NCI-H2081 treated with DMSO at 0.1 percent for 48 hours (cell line): ENCODE results near the gene EEF2K.
"Not testable (repeated sequence)": the region's sequence is repeated elsewhere in the genome, so short reads cannot be mapped to it uniquely, and the experiment has no call there.

Experiments
- DNase-seq: peaks from one replicate; lab custom pipeline; 2025; lab: John Stamatoyannopoulos, UW

EEF2K gene

GRCh38 chr16:22213236-22213635 is 7.2 kb downstream of the EEF2K start:
- DNase-seq: no peak

- no peak for DNase-seq
These were observed 7.7 kb downstream of the EEF2K start for GRCh38 chr16:22213801-22214200.

DNA sequence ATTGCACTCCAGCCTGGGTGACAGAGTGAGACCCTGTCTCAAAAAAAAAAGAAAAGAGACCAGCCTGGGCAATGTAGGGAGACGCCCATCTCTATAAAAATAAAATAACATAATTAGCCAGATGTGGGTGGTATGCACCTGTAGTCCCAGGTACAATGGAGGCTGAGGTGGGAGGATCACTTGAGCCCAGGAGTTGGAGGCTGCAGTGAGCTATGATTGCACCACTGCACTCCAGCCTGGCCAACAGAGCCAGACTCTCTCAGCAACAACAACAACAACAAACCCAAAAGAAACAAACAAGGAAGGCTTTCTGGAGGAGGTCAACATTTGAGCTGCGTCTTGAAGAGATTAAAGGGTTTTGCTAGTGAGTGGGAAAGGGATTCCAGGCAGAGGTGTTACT is 8.3 kb downstream of the EEF2K start:
- DNase-seq: no peak

GRCh38 chr16:22214889-22215288 is 8.8 kb downstream of the EEF2K start:
- DNase-seq: no peak

DNA sequence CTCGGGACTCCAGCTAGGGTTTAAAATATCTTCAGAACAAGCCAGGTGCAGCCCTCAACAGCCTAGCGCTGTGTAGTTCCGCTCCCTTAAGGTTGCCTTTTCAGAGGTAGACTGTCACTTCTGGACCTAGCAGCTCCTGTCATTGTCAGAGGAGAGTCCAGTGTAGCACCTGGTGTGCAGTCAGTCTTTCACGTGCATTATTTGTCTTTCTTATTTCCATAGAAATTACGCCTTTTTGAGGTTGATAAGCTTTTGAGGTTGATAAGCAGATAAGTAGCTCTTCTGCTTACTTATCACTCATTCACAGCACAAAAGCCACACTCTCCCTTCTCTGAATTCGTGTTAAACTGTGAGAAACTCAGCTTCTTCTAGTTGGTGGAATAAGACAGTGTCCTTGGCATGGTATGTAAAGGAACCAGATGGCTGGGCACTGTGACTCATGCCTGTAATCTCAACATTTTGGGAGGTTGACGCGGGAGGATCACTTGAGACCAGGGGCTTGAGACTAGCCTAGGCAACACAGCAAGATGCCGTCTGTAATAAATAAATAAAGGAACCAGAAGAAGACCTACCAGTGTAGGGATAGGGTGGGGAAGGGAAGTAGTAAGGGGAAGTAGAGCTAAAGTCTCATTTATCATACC is 10.2 kb downstream of the EEF2K start:
- no peak for DNase-seq

- not testable (repeated sequence) for DNase-seq
These were observed 10.8 kb downstream of the EEF2K start for GRCh38 chr16:22216832-22217225.

GRCh38 chr16:22217890-22218730 is 12.0 kb downstream of the EEF2K start:
- no peak for DNase-seq

DNA sequence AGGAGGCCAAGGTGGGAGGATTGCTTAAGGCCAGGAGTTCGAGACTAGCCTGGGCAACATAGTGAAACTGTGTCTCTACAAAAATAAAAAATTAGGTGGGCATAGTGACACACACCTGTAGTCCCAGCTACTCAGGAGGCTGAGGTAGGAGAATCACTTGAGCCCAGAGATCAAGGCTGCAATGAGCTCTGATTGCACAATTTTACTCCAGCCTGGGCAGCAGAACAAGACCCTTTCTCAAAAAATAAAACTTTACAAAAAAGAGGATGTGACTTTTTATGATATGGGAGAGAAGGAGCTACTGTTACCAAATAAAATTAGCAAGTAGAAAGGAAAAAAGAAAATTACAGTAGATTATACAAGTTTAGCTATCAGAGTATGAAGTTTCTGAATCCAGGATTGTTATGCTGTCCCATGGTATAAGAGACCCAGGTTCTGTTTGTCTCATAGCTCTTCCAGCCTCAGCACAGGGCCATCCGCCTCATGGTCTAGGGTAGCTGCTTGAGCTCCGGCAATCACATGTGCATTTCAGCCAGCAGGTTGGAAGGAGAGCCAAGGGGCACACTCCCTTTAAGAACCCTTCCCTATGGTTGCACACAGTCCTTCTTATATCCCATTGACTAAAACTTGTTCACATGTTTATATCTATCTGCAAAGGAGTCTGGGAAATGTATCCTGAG is 13.5 kb downstream of the EEF2K start:
- DNase-seq: no peak

GRCh38 chr16:22220069-22220440 is 14.0 kb downstream of the EEF2K start:
- no peak for DNase-seq

DNA sequence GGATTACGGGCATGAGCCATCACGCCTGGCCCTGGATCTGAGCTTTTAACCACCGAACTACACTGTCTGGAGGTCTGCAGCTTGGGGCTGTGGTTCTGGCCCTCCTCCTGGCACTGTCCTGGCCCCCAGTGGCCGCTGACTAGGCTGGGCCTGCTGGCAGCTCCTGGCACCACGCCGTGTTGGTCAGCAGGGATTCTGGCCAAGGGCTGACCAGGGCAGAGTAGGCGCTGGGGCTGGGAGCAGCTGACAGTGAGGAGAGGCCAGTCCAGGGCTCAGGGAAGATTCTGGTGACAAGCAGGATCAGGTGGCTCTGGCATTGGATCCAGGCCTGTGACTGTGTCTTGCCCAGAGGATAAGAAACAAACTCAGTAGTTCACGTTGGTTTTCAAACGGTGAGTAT is 14.6 kb downstream of the EEF2K start:
- no peak for DNase-seq

DNA sequence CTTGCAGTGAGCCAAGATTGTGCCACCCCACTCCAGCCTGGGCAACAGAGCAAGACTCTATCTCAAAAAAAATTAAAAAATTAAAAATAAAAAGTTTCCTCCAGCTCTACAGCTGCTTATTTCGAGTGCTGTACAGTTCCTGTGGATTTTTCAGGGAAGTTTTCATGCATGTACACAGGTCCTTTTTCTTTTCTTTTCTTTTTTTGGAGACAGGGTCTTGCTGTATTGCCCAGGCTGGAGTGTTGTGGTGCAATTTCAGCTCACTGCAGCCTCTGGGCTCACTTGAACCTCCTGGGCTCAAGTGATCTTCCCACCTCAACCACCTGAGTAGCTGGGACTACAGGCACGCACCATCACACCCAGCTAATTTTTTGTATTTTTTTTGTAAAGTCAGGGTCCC is 15.9 kb downstream of the EEF2K start:
- no peak for DNase-seq

DNA sequence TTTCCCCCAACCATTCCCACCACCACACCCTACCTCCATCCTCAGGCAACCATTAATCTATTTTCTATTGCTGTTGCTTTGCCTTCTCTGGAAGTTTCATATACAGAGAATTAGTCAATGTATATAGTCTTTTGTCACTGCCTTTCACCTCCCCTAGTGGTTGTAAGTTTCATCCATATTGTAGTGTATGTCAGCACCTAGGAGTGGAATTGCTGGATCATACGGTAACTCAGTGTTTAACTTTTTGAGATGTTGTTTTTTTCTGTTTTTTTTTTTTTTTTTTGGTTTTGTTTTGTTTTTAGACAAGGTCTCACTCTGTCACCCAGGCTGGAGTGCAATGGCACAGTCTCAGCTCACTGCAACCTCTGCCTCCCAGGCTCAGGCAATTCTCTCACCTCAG is 16.9 kb downstream of the EEF2K start:
- DNase-seq: no peak

- no peak for DNase-seq
These were observed 19.0 kb downstream of the EEF2K start for GRCh38 chr16:22225060-22225459.

DNA sequence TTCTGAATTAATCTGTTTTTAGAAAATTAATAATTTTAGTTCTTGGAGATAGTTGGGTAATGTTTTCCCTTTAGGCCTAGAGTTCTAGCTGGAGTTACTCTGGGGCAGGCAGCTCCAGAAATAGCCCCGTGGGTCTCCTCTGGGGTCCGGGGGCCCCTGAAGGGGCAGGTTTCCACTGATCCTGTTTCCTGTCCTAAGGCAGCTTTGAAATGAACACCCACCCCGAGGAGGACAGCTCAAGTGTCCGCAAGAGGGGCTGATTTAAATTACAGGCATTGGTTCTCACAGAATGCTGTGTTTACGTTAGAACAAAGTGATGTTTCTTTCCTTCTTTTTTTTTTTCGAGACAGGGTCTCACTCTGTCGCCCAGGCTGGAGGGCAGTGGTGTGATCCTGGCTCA is 23.8 kb downstream of the EEF2K start:
- no peak for DNase-seq

- DNase-seq: no peak
These were observed 26.4 kb downstream of the EEF2K start for GRCh38 chr16:22232277-22233036.

- DNase-seq: no peak
These were observed 26.9 kb downstream of the EEF2K start for GRCh38 chr16:22233037-22233372.

DNA sequence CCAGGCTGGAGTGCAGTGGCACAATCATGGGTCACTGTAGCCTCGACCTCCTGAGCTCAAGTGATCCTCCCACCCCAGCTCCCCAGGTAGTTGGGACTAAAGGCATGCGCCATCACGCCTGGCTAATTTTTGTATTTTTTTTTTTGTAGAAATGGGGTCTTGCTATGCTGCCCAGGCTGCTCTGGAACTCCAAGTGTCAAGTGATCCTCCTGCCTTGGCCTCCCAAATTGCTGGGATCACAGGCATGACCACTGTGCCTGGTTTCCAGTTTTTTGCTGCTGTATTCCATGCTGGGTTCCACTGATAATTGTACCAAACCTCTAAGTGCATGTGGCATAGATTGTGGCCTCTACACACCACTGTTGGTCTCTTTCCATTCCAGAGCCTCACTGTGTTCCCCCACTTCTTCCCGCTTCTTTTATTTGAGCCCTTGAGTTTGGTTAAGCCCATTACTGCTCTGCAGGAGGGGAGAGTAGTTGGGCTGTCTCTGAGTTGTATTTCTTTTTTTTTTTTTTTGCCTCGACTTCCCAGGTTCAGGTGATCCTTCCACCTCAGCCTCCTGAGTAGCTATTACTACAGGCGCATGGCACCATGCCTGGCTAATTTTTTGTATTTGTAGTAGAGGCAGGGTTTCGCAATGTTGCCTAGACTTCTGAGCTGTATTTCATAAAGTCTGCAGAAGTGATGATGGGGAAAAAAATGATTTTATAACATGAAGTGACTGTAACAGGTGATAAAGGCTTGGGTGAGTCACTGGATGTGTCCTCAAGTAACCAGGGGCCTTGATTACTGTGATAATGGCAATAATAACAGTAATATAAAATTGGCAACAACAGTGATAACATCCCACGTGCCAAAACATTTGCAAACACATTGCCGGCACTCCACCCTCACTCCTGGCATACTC is 30.0 kb downstream of the EEF2K start:
- no peak for DNase-seq

GRCh38 chr16:22239131-22239805 is 33.2 kb downstream of the EEF2K start:
- no peak for DNase-seq

- no peak for DNase-seq
These were observed 34.1 kb downstream of the EEF2K start for GRCh38 chr16:22240023-22240710.

GRCh38 chr16:22250522-22250921 is 44.4 kb downstream of the EEF2K start:
- no peak for DNase-seq
